ENCODE measurements around the gene SIRT4. TPM values are rescaled to one million over a fixed set of nuclear protein-coding genes. Genes with fewer than 3 reads are reported as not detected.

SIRT4 gene
- total and polyA plus RNA-seq, 11 donors, result 3.0 to 10.6 (median 4.7) TPM

DNA sequence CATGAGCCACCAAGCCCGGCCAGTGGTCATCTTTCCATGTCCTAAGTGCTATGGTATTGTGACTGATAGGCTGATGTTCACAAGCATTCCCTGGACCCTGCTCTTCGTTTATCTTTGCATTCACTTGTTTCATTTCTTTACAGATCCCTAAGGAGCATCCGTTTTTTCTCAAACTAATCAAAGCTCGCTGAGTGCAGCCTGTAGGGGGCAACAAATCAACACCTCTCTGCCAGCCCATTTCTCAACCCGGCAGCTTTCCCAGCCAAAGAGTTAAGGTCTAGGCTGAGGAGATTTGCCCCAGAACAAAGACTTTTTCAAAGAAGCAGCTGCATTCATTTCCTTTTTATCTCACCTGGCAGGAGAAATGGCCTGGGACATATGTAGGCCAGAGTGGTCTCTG is 12.1 kb downstream of the SIRT4 start:
- H3K4me1 ChIP-seq, result peaks cover 0 to 14% (median 8%) of the 10 kb centered on the region in 12 donors
- DNase-seq (no peak), ATAC-seq (no peak)
- no peaks in the 10 kb centered on the region for H3K27me3 ChIP-seq
- WGBS, 4 donors, result 50 to 57% (median 57%) methylated on average over 5 of the region's 5 CpGs
- no peaks in the 10 kb centered on the region for H3K9me3 ChIP-seq
- H3K36me3 ChIP-seq, result no peaks in the 10 kb centered on the region
- intact Hi-C loops (cut with DNase I), result no loop called here
- TF ChIP-seq CTCF (IDR thresholded peaks at IDR 0.05) (no peak), POLR2A (IDR thresholded peaks at IDR 0.05) (no peak)
- H3K4me3 ChIP-seq, result no peak overlapping the region
- no peak overlapping the region for H3K27ac ChIP-seq

GRCh38 chr12:120316798-120317223 is 14.7 kb downstream of the SIRT4 start:
- H3K4me3 ChIP-seq, result peak overlapping the region; percentile 31 to 77 (median 64)
- DNase-seq (no peak), ATAC-seq (peak in 1 of 4 donors; percentile 4)
- H3K27me3 ChIP-seq, result no peaks in the 10 kb centered on the region
- peak overlapping the region in 11 of 12 donors; percentile 57 to 91 (median 84) for H3K27ac ChIP-seq
- H3K36me3 ChIP-seq, result no peaks in the 10 kb centered on the region
- no peak for TF ChIP-seq POLR2A (IDR thresholded peaks at IDR 0.05)
- TF ChIP-seq CTCF (IDR thresholded peaks at IDR 0.05), result no peak
- no peaks in the 10 kb centered on the region for H3K9me3 ChIP-seq
- intact Hi-C loops (cut with DNase I), result loop anchor here in 1 of 10 donors (1.0 kb wide), 1 partner anchor 15 kb away; the partner anchor contains the start of gene SIRT4
- H3K4me1 ChIP-seq, result peaks cover 0 to 14% (median 8%) of the 10 kb centered on the region in 12 donors
- WGBS, 4 donors, result 36 to 47% (median 46%) methylated on average over 9 of the region's 9 CpGs

DNA sequence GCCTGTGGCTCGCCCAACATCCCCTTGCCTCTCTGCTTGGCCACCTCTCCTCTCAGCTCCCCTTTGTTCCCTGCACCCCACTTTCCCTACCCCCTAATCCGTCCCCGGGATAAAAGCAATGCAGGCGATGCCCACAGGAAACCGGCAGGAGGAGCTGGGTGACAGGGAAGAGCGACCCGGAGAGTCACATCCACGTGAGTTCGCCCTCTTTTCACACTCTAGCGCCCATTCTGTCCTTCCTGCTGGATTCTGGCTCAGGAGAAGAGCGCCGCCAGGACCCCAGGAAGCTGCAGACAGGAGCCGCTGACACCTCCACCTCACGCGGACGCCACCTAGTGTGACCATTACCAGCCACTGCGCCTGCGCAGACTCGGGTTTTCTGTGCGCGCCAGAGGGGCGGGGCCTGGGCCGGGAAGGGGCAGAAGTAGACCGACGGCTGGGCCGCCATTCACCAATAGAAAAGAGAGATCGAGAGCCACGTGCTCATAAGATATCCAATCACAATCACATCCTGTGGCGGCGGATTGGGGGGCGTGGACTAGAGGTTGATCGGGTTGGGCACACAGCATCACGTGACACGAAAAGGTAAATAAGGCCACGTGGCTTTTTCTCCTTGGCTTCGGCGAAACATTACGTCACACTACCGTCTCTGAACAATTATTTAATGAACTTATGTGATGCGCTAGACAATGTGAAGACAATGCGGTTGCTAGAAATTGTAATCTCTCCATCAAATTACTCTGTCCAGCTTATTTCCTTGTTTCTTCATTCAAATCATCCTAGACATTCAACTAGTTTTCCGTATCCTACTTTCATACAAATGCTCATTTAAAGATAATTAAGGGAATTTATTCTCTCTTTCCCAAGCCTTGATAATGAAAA is 15.3 kb downstream of the SIRT4 start:
- intact Hi-C loops (cut with DNase I), result loop anchor here in 1 of 10 donors (1.0 kb wide), 1 partner anchor 15 kb away; the partner anchor contains the start of gene SIRT4
- Histone ChIP-seq H3K4me3 (peak overlapping the region; percentile 31 to 77 (median 64)), H3K9me3 (no peaks in the 10 kb centered on the region), H3K27ac (peak overlapping the region in 11 of 12 donors; percentile 57 to 91 (median 84)), H3K27me3 (no peaks in the 10 kb centered on the region), H3K4me1 (peaks cover 0 to 14% (median 8%) of the 10 kb centered on the region in 12 donors), H3K36me3 (no peaks in the 10 kb centered on the region)
- WGBS, 4 donors, result 1 to 2% (median 2%) methylated on average over 31 to 42 of the region's 42 CpGs
- TF ChIP-seq CTCF (IDR thresholded peaks at IDR 0.05), result peak; percentile 23 to 81 (median 52)
- peak in 1 of 2 donors; percentile 87 for TF ChIP-seq POLR2A (IDR thresholded peaks at IDR 0.05)
- ATAC-seq, result peak; percentile 100
- DNase-seq, result peak; percentile 99
